ENCODE results near the gene DNER. TPM values are rescaled to one million over a fixed set of nuclear protein-coding genes. Genes with fewer than 3 reads are reported as not detected.

The DNER gene
- total and polyA plus RNA-seq, 2 donors from 2014 or later: 16.5 to 21.9 TPM

DNA sequence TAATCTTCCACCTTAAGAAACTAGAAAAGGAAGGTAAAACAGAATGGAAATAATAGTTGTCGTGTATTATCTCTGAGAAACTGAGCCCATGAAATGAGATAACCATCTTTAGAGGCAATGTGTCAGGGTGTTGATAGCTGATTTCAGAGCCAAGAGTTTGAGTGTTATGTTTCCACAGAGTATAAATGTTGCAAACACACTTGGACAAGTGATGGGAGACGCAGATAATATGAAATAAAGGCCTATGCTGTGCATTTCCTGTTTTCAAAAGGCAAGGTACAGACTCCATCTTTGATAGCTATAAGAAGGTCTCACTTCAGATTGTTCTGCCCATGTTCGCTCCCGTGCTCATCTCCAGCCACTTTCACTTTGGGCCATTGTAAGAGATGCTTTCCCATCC, 25.9 kb upstream of the DNER start:
- peaks cover 0 to 7% (median 5%) of the 10 kb centered on the region in 3 donors for H3K9me3 ChIP-seq (ENCODE audit: control insufficient read depth in 2 of 3, insufficient read depth in 1 of 3, low read length in 3 of 3)
- no peak overlapping the region for H3K4me3 ChIP-seq (ENCODE audit: low read length in 3 of 3)
- TF ChIP-seq, protein P1, sequence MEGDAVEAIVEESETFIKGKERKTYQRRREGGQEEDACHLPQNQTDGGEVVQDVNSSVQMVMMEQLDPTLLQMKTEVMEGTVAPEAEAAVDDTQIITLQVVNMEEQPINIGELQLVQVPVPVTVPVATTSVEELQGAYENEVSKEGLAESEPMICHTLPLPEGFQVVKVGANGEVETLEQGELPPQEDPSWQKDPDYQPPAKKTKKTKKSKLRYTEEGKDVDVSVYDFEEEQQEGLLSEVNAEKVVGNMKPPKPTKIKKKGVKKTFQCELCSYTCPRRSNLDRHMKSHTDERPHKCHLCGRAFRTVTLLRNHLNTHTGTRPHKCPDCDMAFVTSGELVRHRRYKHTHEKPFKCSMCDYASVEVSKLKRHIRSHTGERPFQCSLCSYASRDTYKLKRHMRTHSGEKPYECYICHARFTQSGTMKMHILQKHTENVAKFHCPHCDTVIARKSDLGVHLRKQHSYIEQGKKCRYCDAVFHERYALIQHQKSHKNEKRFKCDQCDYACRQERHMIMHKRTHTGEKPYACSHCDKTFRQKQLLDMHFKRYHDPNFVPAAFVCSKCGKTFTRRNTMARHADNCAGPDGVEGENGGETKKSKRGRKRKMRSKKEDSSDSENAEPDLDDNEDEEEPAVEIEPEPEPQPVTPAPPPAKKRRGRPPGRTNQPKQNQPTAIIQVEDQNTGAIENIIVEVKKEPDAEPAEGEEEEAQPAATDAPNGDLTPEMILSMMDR (IDR thresholded peaks at IDR 0.05; ENCODE audit: borderline replicate concordance, extremely low read depth, insufficient read depth): no peak
- intact Hi-C loops (cut with DNase I): no loop called here
- no peaks in the 10 kb centered on the region for H3K27me3 ChIP-seq (ENCODE audit: control insufficient read depth, insufficient read depth, low read length)
- H3K36me3 ChIP-seq (ENCODE audit: control insufficient read depth in 2 of 3, insufficient read depth in 3 of 3, low read length in 3 of 3): no peaks in the 10 kb centered on the region
- H3K27ac ChIP-seq (ENCODE audit: low read depth in 2 of 2, low read length in 2 of 2): no peak overlapping the region
- FAIRE-seq: no peak
- DNase-seq: no peak
- no peak overlapping the region for H3K9ac ChIP-seq (ENCODE audit: low read length in 3 of 3)
- H3K4me1 ChIP-seq (ENCODE audit: control insufficient read depth in 2 of 3, insufficient read depth in 2 of 3, low read depth in 1 of 3, low read length in 3 of 3): no peaks in the 10 kb centered on the region

DNA sequence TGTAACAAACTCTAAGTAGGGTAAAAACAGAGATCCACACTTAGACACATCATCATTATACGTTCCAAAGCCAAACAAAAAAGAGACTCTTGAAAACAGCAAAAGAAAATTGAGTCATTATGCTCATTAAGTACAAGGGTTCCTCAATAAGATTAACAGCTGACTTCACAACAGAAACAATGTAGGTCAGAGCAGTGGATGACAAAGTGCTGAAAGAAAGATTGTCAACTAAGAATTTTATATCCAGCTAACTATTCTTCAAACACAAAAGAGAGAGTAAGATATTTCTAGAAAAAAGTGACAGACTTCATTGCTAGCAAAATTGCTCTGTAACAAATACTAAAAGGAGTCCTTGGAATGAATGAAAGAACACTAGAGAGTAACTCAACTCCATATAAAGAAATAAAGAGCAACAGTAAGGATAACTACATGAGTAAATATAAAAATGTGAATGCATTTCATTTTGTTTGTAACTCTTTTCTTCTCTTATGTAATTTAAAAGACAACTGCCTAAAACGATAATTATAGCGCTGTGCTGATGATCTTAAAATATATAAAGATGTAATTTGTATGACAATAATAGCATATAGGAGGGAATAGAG, 23.8 kb upstream of the DNER start:
- no peaks in the 10 kb centered on the region for H3K36me3 ChIP-seq (ENCODE audit: control insufficient read depth in 2 of 3, insufficient read depth in 3 of 3, low read length in 3 of 3)
- H3K27ac ChIP-seq (ENCODE audit: low read depth in 2 of 2, low read length in 2 of 2): no peak overlapping the region
- peaks cover 0 to 7% (median 5%) of the 10 kb centered on the region in 3 donors for H3K9me3 ChIP-seq (ENCODE audit: control insufficient read depth in 2 of 3, insufficient read depth in 1 of 3, low read length in 3 of 3)
- H3K9ac ChIP-seq (ENCODE audit: low read length in 3 of 3): no peak overlapping the region
- FAIRE-seq: no peak
- no peak overlapping the region for H3K4me3 ChIP-seq (ENCODE audit: low read length in 3 of 3)
- no peak for DNase-seq
- TF ChIP-seq, protein P1 (IDR thresholded peaks at IDR 0.05; ENCODE audit: borderline replicate concordance, extremely low read depth, insufficient read depth): no peak
- no peaks in the 10 kb centered on the region for H3K4me1 ChIP-seq (ENCODE audit: control insufficient read depth in 2 of 3, insufficient read depth in 2 of 3, low read depth in 1 of 3, low read length in 3 of 3)
- intact Hi-C loops (cut with DNase I): no loop called here
- no peaks in the 10 kb centered on the region for H3K27me3 ChIP-seq (ENCODE audit: control insufficient read depth, insufficient read depth, low read length)

DNA sequence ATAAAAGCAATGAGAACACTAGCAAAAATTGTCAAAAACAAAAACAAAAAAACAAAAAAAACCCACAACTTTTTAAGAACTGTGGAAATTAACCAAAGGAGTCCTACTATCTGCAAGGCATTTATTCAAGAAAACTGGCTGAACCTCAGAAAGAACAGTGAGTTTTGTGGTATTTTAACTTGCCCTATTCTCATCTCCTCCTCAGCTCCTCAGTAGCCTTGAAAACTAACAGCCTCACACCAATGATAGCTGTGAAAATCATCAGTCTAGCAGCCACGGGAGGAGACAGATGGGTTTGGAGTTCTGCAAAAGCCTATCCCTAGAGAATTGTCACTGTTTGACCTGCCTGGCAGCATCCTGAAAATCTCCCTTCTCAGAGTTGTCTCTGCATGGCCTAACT, 20.1 kb upstream of the DNER start:
- Histone ChIP-seq H3K36me3 (ENCODE audit: control insufficient read depth in 2 of 3, insufficient read depth in 3 of 3, low read length in 3 of 3) (no peaks in the 10 kb centered on the region), H3K27ac (ENCODE audit: low read depth in 2 of 2, low read length in 2 of 2) (no peak overlapping the region), H3K4me3 (ENCODE audit: low read length in 3 of 3) (no peak overlapping the region), H3K9me3 (ENCODE audit: control insufficient read depth in 2 of 3, insufficient read depth in 1 of 3, low read length in 3 of 3) (peaks cover 0 to 7% (median 5%) of the 10 kb centered on the region in 3 donors), H3K9ac (ENCODE audit: low read length in 3 of 3) (no peak overlapping the region), H3K4me1 (ENCODE audit: control insufficient read depth in 2 of 3, insufficient read depth in 2 of 3, low read depth in 1 of 3, low read length in 3 of 3) (no peaks in the 10 kb centered on the region), H3K27me3 (ENCODE audit: control insufficient read depth, insufficient read depth, low read length) (no peaks in the 10 kb centered on the region)
- FAIRE-seq (no peak), DNase-seq (no peak)
- TF ChIP-seq, protein P1 (IDR thresholded peaks at IDR 0.05; ENCODE audit: borderline replicate concordance, extremely low read depth, insufficient read depth): no peak
- intact Hi-C loops (cut with DNase I): no loop called here

Measured in kidney (tissue), 14 donors.